CD4-positive, alpha-beta T cell treated with Interleukin-4 for 1 hour (primary cell): ENCODE results near the gene GLIS1.

Experiments used
- DNase-seq, 2 donors: peaks; one replicate each; pipeline ENCODE4 v3.0.0-alpha.2; 2020 to 2022

The GLIS1 gene

DNA sequence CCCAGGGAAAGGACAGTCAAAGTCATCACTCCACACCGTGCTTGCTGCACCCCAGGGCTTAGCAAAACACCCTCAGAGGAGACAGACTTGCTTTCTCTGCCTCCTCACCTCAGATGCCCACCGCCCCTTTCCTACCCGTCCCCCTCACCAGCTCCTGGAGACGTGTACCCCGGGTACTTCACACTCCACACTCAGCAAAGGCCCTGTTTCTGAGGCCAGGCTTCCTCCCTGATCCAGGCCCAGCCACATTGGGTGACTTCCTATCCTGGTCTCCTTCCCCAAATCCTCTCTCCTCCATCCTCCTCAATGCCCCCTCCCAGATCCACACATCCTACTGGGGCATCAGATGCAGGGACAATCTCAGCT, 163.0 kb downstream of the GLIS1 start:
- peak in 1 of 2 donors; percentile 10 for DNase-seq

DNA sequence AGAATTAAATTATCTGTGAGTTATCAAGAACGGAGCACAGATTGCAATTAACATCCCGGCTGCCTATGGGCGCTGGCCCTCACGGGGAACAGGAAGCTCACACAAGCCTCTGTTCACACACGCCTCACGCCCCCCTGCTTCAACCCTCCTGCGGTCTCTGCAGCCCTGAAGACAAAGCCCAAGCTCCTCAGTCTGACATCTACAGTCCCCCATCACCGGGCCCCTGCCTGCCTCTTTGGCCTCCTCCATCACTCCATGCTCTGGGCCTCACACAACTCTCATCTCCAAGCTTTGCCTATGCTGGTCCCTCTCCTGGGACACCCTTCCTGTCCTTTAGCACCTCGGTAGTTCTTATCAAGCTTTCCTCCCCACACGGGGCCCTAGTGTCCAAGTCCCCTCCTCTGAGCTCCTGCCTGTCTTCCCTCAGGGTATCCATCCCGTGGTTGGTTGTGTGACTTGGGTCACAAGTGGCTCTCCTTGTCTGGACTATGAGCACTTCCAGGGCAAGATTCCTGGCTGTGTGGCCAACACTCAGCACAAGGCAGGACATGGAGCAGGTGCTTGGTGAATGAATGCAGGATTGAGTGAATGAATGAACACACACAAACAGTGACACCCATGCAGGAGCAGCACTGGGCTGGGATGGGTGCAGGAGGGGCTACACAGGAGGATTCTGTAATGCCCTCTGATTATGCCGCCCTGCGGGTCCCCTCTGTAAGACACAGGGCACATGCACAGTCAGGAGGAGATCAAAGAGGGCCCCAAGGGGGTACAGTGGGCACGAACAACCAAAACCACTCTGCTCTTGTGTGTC, 163.6 kb downstream of the GLIS1 start:
- peak in 1 of 2 donors; percentile 10 for DNase-seq

DNA sequence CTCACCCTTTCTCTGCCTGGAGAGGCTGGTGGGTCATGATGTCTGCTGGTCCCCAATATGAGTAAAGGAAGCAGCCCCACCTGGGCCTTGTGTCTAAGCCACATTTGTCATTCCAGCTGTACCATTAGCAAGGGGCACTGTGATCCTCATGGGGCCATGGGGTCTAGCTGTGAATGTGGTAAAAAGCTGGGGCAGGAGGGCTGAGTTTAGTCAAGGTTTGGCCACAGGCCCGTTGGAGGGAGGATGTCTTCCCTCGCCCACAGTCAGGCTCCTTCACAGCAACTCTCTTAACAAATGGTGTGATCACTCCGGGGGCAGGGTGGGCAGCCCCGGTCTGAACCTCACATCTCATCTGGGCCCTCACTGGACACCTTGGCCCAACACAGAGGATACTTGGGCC, 164.3 kb downstream of the GLIS1 start:
- DNase-seq = no peak

DNA sequence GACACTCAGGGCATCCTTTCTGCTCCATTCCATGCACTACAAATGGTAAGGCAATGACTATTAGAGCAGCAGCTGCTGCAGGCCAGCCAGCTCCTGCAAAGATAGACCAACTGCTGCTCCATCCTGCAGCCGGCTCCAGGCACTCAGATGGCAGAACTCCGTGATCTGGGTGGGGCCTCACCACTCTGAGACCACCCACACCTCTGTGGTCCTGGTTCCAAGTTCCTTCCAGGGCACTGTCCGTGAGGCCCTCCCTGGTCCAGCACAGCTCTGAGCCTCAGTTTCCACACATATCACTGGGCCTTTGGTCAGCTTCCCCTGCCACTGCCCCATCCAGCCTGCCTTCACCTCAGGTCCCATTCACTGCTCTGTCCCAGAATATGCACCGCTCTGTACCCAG, 165.0 kb downstream of the GLIS1 start:
- DNase-seq = peak in 1 of 2 donors; percentile 5

DNA sequence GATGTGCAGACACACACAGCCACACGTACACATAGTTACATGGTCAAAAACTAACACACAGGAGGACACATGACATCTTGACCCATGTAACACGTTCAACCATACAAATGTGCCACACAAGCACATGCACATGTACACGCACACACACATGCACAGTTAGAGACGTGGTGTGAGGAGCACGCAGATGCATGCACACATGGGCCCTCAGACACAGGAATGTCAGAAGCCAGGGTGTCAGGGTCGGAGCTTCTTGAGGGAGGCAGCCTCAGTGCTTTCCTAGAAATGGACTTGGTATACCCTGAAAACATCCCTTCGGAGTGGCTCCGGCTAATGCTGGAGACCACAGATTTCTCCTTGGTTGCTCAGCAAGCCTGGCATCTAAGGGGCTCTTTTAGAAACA, 165.4 kb downstream of the GLIS1 start:
- peak in 1 of 2 donors; percentile 5 for DNase-seq

DNA sequence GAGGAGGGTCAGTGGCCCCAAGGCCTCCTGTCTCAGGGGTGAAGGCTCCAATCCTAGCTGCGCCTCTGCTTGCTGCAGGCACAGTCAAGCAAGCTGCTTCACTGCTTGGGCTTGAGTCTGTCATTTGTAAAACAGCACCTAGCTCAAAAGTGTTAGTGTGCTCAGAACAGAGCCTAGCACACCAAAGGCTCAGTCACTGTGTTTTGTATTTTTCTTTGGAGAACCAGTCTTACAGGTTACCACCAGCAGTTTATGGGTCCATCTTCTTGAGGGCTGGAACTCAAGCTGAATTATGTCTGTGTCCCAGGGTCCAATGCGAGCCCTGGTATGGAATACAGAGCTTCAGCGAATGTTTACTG, 166.2 kb downstream of the GLIS1 start:
- peak in 1 of 2 donors; percentile 3 for DNase-seq

DNA sequence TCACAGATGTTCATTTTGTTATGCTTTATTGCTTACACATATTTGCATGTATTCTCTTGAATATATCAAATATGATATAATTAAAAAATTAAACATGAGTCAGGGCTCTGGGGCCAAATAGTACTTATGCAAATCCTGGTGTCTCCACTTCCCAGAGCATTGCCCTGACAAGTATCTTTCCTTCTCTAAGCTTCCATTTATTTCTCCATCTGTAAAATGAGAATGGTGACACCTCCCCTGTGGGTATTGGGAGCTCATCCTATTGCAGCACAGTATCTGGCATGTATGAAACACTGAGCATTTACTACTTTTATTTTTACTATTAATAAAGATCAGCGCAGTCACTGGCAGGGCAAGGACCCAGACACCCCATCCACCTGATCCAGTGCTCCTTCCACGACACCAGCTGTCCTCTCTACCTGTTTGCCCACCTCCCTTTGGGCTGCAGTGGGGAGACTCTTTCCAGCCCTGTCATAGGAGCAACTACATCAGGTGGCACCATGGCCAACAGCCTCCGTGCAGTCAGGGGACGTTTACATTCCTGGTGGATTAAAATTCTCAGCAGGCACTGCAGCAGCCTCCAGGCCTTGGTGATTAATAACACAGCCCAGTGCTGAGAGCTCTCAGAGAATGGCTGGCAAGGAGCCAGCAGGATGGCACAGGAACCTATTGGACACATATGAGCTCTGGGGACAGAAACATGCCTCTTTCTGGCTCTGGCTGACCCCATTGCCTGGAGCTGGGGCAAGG, 166.7 kb downstream of the GLIS1 start:
- peak in 1 of 2 donors; percentile 4 for DNase-seq

DNA sequence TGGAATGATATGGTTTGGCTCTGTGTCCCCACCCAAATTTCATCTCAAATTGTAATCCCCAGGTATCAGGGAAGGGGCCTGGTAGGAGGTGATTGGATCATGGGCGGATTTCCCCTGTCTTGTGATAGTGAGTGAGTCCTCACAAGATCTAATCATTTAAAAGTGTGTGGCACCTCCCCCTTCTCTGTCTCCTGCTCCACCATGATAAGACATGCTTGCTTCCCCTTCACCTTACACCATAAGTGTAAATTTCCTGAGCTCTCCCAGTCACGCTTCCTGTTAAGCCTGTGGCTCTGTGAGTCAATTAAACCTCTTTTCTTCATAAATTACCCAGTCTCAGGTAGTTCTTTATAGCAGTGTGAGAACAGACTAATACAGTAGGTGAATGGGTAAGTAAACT, 170.4 kb downstream of the GLIS1 start:
- DNase-seq = peak in 1 of 2 donors; percentile 4

DNA sequence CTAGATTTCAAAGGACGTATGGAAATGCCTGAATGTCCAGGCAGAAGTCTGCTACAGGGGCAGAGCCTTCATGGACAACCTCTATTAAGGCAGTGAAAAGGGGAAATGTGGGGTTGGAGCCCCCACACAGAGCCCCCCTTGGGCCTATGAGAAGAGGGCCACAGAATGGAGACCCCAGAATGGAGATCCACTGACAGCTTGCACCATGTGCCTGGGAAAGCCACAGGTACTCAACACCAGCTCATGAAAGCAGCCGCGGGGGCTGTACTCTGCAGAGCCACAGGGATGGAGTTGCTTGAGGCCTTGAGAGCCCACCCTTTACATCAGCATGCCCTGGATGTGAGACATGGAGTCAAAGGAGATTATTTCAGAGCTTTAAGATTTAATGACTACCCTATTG, 171.1 kb downstream of the GLIS1 start:
- DNase-seq = no peak

DNA sequence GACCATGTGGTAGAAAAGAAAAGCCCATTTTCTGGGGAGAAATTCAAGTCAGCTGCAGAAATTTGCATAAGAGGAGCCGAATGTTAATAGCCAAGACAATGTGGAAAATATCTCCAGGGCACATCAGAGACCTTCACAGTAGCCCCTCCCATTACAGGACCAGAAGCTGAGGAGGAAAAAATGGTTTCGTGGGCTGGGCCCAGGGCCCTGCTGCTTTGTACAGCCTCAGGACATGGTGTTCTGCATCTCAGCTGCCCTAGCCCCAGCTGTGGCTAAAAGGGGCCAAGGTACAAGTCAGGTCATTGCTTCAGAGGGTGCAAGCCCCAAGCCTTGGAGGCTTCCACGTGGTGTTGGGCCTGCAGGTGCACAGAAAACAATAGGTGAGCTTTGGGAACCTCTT, 171.5 kb downstream of the GLIS1 start:
- DNase-seq = peak in 1 of 2 donors; percentile 4

DNA sequence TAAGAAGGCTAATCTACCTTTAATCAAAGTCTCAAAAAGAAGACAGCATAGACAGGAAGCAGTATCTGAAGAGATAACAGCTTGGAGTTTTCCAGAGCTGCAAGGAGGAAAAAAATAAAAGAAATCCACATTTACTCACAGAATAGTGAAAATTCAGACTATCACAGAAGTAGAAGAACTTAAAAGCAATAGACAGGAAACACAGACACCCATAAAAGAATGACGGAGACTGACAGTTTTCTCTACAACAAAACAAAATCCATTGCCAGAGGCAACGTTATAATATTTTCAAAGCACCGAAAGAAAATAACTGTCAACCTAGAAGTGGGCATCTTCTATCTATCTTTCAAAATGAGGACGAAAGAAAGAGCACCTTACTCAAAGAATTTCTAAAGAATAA, 175.4 kb downstream of the GLIS1 start:
- no peak for DNase-seq

DNA sequence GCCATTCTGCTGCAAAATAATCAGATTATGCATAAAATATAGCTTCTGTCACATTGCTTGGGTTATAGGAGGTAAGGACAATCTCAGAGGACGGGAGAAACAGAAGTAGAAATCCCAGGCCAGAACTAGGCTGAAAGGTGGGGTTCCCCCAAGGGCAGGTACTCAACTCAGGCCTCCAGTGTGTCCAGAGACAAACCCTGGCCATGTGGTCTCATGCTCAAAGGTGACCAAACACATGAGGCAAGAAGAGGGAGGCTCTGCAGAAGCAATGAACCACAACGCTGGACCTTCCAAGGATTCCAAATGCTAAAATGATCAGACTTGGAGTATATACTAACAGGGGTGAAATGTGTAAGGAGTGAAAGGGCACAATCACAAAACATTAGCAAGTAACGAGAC, 176.0 kb downstream of the GLIS1 start:
- no peak for DNase-seq

DNA sequence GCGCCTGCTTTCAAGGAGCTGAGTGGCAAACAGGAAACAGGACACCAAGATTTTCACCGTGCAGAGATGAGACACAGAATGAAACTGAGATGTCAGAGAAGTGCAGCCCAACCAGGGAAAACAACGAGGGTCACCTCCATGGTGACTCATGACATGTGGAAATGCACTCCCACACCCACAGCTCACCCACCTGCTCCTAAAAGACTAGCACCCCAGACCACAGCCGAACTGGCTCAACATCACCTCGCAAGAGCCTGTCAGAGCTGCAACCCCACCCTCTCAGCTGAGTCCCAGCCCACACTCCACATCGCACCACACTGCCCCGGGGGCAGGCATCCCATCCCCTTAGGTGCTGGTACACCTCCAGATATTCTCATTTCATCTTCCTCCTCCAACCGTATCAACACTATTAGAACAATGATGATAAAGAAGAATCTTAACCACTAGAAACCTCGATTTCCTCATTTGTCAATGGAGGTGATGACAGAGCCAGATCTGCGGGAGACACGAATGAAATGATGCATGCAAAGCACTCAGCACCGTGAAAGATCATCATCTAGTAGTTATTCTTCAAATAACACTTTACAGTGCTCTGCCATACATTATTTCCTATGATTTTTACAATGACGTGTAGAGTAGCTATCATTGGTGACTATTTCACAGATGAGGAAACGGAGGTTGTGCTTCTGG, 176.5 kb downstream of the GLIS1 start:
- peak; percentile 8 to 9 for DNase-seq

DNA sequence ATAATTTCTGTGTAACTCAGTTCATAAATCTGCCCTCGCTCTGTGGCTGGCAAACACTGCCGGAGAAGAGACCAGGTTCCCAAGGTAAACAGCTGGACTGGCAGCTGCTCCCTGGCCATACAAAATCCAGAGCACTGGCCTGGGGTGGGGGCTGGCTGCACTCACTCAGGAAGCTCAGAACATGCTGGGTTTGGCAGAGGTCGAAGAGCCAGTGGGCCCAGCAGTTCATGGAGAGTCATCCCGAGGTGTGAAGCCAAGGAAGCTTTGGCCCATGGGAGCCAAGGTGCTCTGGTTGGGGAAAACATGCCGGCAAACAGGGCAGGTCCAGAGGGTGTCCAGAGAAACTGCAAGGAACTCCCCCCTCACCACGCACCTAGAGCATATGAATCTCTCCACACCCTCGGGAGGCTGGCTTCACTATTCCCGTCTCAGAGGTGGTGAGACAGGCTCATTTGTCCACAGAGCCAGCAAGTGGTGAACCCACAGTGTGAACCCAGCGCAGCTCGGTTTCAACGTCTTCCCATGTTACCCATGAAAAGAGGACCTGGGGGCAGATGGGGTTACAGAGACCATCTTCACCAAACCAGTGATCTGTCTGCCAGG, 177.4 kb downstream of the GLIS1 start:
- DNase-seq = peak in 1 of 2 donors; percentile 10

DNA sequence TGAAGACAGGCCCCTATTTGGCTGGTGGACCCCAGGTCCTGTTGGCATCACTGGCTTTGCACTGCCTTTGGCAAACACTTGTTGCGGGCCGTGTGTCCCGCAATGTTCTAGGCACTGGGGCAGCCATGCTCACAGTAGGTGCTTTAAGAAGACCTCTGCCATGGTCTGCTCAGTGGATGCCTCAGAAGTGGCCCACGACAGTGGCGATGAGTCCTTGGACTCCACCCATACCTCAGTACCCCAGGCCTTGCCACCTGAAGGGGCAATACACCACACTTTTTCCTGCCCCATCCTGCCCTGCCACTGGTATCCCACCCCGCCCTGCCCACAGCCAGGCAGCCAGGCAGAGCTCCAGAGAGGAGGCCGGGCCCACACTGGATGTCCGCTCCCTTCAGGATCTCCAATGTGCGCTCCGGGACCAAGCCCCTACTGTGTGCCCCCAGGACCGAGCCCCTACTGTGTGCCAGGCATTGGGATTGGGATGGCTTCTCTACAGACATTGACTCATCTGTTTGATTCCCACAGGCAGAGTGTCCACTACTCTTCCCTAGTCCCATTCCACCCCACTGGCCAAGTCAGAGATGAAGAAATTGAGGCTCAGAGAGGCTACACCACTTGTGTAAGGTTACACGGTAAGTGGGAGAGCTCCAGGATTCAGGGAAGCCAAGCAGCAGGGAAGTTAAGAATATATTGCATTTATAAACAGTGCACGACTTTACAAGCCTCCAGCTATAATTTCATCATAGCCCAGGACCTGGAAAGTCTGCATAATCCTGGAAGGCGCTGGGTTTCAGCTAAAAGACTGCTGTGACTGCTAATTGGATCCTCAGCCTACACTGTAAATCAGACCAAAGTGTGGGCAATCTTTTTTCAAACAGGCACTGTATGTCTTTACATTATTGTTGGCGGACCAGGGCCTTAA, 178.1 kb downstream of the GLIS1 start:
- DNase-seq = peak in 1 of 2 donors; percentile 7

DNA sequence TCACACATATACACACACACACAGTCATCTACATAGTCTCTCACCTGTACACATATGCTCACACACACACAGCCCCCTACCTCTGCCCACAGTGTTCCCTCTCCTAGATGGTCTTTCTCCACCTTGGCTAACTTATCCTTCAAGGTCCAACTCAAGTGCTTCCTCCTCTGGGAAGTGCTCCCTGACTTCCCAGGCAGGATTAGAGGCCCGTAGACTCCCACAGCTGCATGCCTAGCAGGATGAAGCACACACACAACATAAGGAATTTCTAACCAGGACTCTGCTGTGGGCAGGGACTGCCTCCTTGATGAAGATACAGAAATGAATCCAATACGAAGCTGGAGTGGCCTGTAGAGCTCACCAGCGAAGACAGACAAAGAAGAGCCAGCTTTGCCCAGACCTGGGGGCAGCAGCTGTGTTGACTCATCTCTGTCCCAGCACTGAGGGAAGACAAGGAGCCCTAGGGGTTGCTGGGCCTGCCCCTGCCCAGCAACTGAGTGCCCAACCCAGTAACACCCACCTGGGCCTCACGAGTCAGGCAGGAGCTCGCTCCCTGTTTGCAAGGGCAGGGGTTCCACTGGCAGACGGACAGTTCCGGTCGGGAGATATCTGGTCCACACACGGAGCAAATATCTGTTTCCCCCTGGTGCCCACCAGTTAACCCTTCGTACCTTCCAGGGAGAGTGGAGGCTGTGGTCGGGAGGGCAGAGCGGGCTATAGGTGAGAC, 178.9 kb downstream of the GLIS1 start:
- DNase-seq = peak in 1 of 2 donors; percentile 8

DNA sequence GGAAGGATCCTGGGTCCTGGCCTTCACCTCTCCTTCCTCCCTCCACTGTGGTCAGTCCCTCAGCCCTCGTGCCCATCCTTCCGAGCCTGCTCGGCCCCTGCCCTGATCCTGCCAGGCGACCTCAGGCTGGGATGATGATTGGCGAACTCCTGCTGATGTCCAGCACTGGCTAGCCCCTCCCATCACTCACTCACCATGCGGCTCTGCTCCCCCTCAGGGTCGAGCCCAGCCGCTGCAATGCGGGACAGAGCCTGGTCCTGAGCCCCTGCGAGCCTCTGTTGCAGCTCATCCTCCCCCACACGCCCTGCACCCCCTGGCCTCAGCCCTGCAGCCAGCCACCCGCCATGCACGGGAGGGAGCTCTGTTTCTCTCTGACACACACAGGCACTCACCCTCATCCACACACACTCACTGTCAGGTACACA, 179.6 kb downstream of the GLIS1 start:
- peak in 1 of 2 donors; percentile 10 for DNase-seq

DNA sequence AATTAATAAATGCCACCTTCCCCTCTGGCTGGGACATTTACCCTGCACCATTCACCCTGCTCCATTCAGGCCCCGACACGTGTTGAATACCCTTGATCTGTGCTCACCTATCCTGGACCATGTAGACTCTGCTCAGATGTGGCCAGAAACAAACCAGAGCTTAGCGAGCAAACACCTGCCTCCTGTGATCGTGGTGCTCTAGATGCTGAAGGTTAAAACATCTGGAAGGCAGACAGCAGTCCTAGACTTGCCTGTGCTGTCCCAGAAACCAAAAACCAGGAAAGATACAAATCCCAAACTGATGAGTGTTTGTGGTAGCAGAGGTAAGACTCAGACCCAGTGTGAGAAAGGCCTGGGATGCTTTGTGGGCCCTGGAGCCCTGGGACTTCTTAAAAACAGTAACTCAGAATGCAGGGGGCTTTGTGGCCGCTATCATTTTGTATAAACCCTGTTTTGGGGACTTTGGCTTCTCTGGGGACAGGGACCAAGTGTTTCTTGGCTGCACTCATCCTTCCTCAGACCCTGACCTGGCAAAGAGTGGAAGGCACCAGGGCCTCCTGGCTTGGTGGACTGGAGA, 180.1 kb downstream of the GLIS1 start:
- DNase-seq = peak in 1 of 2 donors; percentile 2

DNA sequence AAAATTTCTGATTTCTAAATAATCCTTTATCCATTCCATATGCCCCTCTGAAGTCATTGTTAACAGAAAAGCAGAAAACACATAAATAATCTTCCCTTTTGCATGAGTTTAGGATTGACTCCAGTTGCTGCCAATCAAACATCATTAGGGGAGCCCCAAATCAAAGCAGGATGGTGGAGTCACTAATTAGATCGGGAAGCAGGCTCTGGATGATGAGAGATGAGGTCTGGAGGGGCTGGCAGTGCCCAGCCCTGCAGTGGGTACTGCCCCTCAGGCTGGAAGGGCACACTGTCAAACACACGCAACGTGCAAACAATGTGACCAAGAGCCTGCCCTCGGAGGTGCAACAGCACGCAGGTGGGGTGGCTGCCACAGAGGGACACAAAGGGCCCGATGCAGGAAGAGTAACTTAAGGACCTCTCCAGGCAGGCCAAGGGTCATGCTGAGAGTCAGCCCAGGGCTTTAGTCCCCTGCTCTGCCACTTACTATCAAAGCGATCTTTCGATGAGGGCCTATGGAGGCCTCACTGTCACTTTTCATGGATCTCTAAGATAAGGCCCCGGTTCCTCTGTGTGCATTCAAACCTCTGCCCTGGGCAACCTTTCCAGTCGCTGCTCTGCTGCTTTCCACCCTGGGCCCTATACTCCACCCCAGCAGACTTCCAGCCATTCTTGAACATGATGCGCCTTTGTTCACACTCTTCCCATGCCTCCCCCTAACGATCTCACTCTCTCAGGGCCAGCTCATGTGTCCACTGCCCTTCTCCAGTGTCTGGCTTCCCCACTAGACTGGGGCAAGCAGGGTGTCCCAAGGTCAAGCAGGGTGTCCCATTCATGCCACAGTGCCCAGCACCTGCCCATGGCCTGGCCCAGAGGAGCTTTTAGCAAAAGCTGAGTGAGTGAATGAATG, 180.9 kb downstream of the GLIS1 start:
- peak in 1 of 2 donors; percentile 10 for DNase-seq

DNA sequence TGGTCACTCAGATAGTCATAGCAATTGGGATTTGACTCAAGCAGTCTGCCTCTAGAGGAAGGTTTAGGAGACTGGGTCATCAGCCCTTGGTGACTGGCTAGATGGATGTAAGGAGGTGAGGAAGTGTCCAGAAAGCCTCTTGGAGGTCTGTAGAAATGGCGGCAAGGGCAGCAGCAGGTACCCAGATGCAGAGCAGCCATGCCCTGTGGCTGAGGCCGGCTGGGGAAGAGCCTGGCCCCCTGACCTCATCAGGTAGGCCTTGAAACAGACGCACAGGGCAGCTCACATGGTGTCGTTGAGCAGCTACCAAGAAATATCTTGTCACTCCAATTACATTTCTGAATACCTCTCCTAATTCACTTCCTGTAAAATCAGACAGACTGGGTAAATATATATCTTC, 181.6 kb downstream of the GLIS1 start:
- peak in 1 of 2 donors; percentile 4 for DNase-seq
